IgD-negative memory B cell (primary cell): ENCODE results near the gene OR2B2. TPM values are rescaled to one million over a fixed set of nuclear protein-coding genes. Genes with fewer than 3 reads are reported as not detected.
"Not testable (repeated sequence)": the region's sequence is repeated elsewhere in the genome, so short reads cannot be mapped to it uniquely, and the experiment has no call there.

Experiments used
- H3K27ac Mint-ChIP-seq, 3 donors: one replicate each; pipeline ENCODE4 v1.8.0; 2020 to 2022; ENCODE audit warnings: mild to moderate bottlenecking in 3 of 3, mixed read lengths in 3 of 3, moderate library complexity in 1 of 3
- H3K27me3 Mint-ChIP-seq: one replicate; pipeline ENCODE4 v1.8.0; 2021; ENCODE audit warnings: mixed read lengths
- H3K36me3 Mint-ChIP-seq: one replicate; pipeline ENCODE4 v1.8.0; 2020; ENCODE audit warnings: mild to moderate bottlenecking, mixed read lengths
- H3K4me1 Mint-ChIP-seq, 3 donors: one replicate each; pipeline ENCODE4 v1.8.0; 2020 to 2022; ENCODE audit warnings: mixed read lengths in 3 of 3, mild to moderate bottlenecking in 1 of 3
- H3K4me3 Mint-ChIP-seq, 4 donors: one replicate each; pipeline ENCODE4 v1.8.0; 2020 to 2022; ENCODE audit warnings: mild to moderate bottlenecking in 4 of 4, mixed read lengths in 4 of 4, moderate library complexity in 3 of 4
- H3K9me3 Mint-ChIP-seq, 3 donors: one replicate each; pipeline ENCODE4 v1.8.0; 2020 to 2021; ENCODE audit warnings: mixed read lengths in 3 of 3, mild to moderate bottlenecking in 1 of 3
- polyA plus RNA-seq: library from polyadenylated mRNA; unstranded; fragments of 300-500 nt; fragmentation: Illumina TruSeq; gene quantifications from one replicate; pipeline ENCODE4 v1.2.3, GENCODE V29; 2021

The OR2B2 gene
- polyA plus RNA-seq, 1 donor from 2014 or later, result not detected

GRCh38 chr6:27900197-27900596 lies 12.0 kb downstream of the OR2B2 start:
- peaks cover 5 to 16% (median 6%) of the 10 kb centered on the region in 3 donors for H3K4me1 Mint-ChIP-seq
- H3K4me3 Mint-ChIP-seq, result peak overlapping the region in 1 of 4 donors; percentile 89
- not testable (repeated sequence) for H3K27me3 Mint-ChIP-seq, H3K36me3 Mint-ChIP-seq, H3K9me3 Mint-ChIP-seq
- peak overlapping the region in 1 of 3 donors; percentile 100 for H3K27ac Mint-ChIP-seq

DNA sequence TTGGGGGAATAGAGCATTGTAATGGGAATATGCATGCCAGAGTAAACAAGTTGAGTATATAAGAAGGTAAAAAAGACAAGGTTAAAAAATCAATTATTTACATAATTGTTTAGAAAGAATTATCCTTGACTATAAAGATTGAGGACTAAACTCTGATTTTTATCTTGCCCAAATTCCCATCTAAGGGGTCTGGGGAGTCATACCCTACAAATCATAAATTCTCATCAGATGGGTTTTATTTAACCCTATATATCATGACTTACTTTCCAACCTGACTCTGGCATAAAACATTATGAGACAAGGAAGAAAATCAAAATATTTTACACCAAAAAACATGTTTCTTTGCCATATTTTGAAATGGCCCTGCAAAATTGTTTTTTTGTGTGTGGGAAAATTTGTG lies 12.7 kb downstream of the OR2B2 start:
- Mint-ChIP-seq H3K27ac (peak overlapping the region in 1 of 3 donors; percentile 100), H3K9me3 (peaks cover 0 to 3% (median 0%) of the 10 kb centered on the region in 3 donors), H3K4me3 (peak overlapping the region in 1 of 4 donors; percentile 89), H3K27me3 (no peaks in the 10 kb centered on the region), H3K4me1 (peaks cover 3 to 16% (median 5%) of the 10 kb centered on the region in 3 donors), H3K36me3 (no peaks in the 10 kb centered on the region)

- peak overlapping the region in 1 of 4 donors; percentile 53 for H3K4me3 Mint-ChIP-seq
- H3K27ac Mint-ChIP-seq, result peak overlapping the region in 2 of 3 donors; percentile 18 to 43
Observed at GRCh38 chr6:27897580-27898206, 14.5 kb downstream of the OR2B2 start.

DNA sequence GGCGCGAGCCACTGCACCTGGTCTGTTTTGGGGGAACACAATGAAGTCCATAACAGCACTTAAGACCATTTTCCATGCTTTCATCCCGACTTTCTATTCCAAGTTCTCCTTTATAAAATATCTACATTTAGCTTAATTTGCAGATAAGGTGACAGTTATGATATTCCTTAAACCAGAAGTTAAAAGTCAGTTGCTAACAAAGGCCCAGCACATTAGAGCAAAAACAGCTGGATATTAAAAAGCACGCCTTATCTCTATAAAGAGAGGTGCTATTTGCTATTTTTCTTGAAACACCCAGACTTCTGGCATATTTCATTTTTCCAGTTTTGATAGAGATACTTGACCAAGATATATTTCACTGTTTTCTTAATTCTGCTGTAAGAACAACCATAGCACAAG lies 15.8 kb downstream of the OR2B2 start:
- Mint-ChIP-seq H3K36me3 (no peaks in the 10 kb centered on the region), H3K4me3 (peak overlapping the region in 1 of 4 donors; percentile 33), H3K27me3 (no peaks in the 10 kb centered on the region), H3K27ac (no peak overlapping the region), H3K4me1 (peaks cover 7 to 16% (median 13%) of the 10 kb centered on the region in 3 donors), H3K9me3 (no peaks in the 10 kb centered on the region)

More at GRCh38 chr6:27897580-27898206, 14.5 kb downstream of the OR2B2 start:
- Mint-ChIP-seq H3K36me3 (no peaks in the 10 kb centered on the region), H3K27me3 (no peaks in the 10 kb centered on the region), H3K9me3 (peaks cover 0 to under 1% (median 0%) of the 10 kb centered on the region in 3 donors), H3K4me1 (peaks cover 4 to 22% (median 8%) of the 10 kb centered on the region in 3 donors)

GRCh38 chr6:27894839-27895762 lies 17.1 kb downstream of the OR2B2 start:
- Mint-ChIP-seq H3K27me3 (no peaks in the 10 kb centered on the region), H3K36me3 (no peaks in the 10 kb centered on the region), H3K9me3 (no peaks in the 10 kb centered on the region), H3K4me3 (no peak overlapping the region), H3K4me1 (peaks cover 14 to 22% (median 18%) of the 10 kb centered on the region in 3 donors), H3K27ac (no peak overlapping the region)

- no peak overlapping the region for H3K4me3 Mint-ChIP-seq
- no peaks in the 10 kb centered on the region for H3K9me3 Mint-ChIP-seq
- H3K27ac Mint-ChIP-seq, result peak overlapping the region in 1 of 3 donors; percentile 96
Observed at GRCh38 chr6:27893836-27894807, 18.1 kb downstream of the OR2B2 start.

GRCh38 chr6:27893059-27893835 lies 18.9 kb downstream of the OR2B2 start:
- Mint-ChIP-seq H3K36me3 (no peaks in the 10 kb centered on the region), H3K27me3 (no peaks in the 10 kb centered on the region), H3K9me3 (no peaks in the 10 kb centered on the region), H3K4me3 (no peak overlapping the region), H3K27ac (peak overlapping the region in 1 of 3 donors; percentile 96), H3K4me1 (peaks cover 21 to 26% (median 24%) of the 10 kb centered on the region in 3 donors)

More at GRCh38 chr6:27893836-27894807, 18.1 kb downstream of the OR2B2 start:
- no peaks in the 10 kb centered on the region for H3K27me3 Mint-ChIP-seq
- H3K36me3 Mint-ChIP-seq, result no peaks in the 10 kb centered on the region
- H3K4me1 Mint-ChIP-seq, result peaks cover 21 to 26% (median 24%) of the 10 kb centered on the region in 3 donors

DNA sequence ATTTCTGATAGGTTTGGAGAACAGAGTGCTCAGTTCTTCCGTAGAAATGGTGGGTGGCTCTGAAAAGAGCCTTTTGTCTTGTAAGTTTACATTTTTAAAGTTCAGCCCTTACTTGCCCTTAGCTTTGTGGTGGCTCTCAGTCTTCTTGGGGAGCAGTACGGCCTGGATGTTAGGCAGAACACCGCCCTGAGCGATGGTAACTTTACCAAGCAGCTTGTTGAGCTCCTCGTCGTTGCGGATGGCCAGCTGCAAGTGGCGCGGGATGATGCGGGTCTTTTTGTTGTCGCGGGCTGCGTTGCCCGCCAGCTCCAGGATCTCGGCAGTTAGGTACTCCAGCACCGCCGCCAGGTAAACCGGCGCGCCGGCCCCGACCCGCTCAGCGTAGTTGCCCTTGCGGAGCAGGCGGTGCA lies 19.5 kb downstream of the OR2B2 start:
- H3K27me3 Mint-ChIP-seq, result no peaks in the 10 kb centered on the region
- H3K9me3 Mint-ChIP-seq, result no peaks in the 10 kb centered on the region
- peak overlapping the region in 1 of 3 donors; percentile 96 for H3K27ac Mint-ChIP-seq
- H3K4me3 Mint-ChIP-seq, result no peak overlapping the region
- H3K4me1 Mint-ChIP-seq, result peaks cover 21 to 26% (median 24%) of the 10 kb centered on the region in 3 donors
- H3K36me3 Mint-ChIP-seq, result no peaks in the 10 kb centered on the region

DNA sequence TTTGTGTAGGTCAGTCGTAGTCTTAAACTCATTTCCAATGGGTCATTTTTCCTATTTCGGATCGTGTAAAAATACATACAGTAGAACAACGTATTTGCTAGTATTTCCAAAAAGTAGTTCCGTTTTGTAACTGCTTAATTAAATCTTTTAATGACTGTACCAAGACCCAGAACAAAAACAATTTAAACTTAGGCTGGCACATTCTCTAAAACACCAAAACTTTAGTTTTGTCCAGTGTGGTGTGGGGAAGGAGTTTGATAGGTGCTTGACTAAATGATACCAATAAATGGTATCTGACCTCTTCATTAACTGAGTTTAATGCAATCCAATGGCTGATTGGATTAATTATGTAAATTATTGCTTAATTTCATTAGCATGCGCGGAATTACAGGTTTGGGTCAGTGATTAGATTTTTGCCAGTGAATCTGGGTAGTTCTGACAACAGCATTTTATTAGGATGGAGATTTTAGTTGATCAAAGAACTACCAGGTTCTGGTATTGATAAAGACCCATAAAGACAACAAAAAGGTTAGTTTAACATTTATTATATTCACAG lies 20.8 kb downstream of the OR2B2 start:
- H3K27ac Mint-ChIP-seq, result peak overlapping the region in 2 of 3 donors; percentile 73 to 81
- no peaks in the 10 kb centered on the region for H3K36me3 Mint-ChIP-seq
- H3K27me3 Mint-ChIP-seq, result no peaks in the 10 kb centered on the region
- peak overlapping the region in 1 of 4 donors; percentile 87 for H3K4me3 Mint-ChIP-seq
- no peaks in the 10 kb centered on the region for H3K9me3 Mint-ChIP-seq
- H3K4me1 Mint-ChIP-seq, result peaks cover 21 to 26% (median 24%) of the 10 kb centered on the region in 3 donors

DNA sequence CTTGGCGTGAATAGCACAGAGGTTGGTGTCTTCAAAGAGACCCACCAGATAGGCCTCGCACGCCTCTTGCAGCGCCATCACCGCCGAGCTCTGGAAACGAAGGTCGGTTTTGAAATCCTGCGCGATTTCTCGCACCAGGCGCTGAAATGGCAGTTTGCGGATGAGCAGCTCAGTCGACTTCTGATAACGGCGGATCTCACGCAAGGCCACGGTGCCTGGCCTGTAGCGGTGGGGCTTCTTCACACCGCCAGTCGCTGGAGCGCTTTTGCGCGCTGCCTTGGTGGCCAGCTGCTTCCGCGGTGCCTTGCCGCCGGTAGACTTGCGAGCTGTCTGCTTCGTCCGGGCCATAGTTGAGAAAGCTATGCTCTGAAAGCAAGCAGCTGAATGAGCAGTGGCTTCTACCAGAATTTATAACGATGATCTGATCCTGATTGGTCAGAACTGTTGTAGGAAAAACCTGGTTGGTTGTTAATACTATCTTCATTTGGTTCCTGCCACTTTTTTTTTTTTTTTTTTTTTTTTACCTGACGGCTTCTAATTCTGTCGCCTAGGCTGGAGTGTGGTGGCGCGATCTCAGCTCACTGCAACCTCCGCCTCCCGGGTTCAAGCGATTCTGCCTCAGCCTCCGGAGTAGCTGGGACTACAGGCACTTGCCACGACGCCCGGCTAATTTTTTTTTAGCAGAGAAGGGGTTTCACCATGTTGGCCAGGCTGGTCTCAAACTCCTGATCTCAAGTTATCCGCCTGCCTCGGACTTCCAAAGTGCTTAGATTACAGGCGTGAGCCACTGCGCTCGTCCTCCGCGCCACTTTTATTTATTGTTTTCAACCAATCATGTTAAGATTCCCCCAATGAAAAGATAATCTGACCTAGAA lies 21.5 kb downstream of the OR2B2 start:
- Mint-ChIP-seq H3K4me3 (peak overlapping the region in 1 of 4 donors; percentile 87), H3K36me3 (no peaks in the 10 kb centered on the region), H3K27ac (peak overlapping the region in 2 of 3 donors; percentile 81 to 86), H3K9me3 (no peaks in the 10 kb centered on the region), H3K4me1 (peaks cover 21 to 26% (median 24%) of the 10 kb centered on the region in 3 donors), H3K27me3 (no peaks in the 10 kb centered on the region)

- H3K27me3 Mint-ChIP-seq, result no peaks in the 10 kb centered on the region
- peaks cover 21 to 26% (median 24%) of the 10 kb centered on the region in 3 donors for H3K4me1 Mint-ChIP-seq
- H3K36me3 Mint-ChIP-seq, result peaks cover 3% of the 10 kb centered on the region
- H3K4me3 Mint-ChIP-seq, result peak overlapping the region in 3 of 4 donors; percentile 30 to 87 (median 38)
- no peaks in the 10 kb centered on the region for H3K9me3 Mint-ChIP-seq
- H3K27ac Mint-ChIP-seq, result peak overlapping the region in 2 of 3 donors; percentile 81 to 86
Observed at GRCh38 chr6:27889628-27890444, 22.4 kb downstream of the OR2B2 start.

GRCh38 chr6:27889275-27889627 lies 22.9 kb downstream of the OR2B2 start:
- Mint-ChIP-seq H3K27ac (peak overlapping the region in 1 of 3 donors; percentile 86), H3K36me3 (peaks cover 3% of the 10 kb centered on the region), H3K4me3 (peak overlapping the region in 1 of 4 donors; percentile 38), H3K4me1 (peaks cover 21 to 26% (median 24%) of the 10 kb centered on the region in 3 donors), H3K9me3 (no peaks in the 10 kb centered on the region), H3K27me3 (no peaks in the 10 kb centered on the region)
